GM12892 (cell line): ENCODE results near the gene CD5L.

ENCODE experiments used
- DNase-seq: peaks from one replicate; pipeline ENCODE4 v3.0.0; 2011; ENCODE audit not compliant: insufficient read length
- FAIRE-seq: peaks from 2 replicates; lab custom pipeline; 2011; peaks lifted over from hg19 to GRCh38; lab: Jason Lieb, UNC
- POLR2A ChIP-seq: IDR thresholded peaks from 2 replicates; pipeline ENCODE4 v1.6.1; 2011; ENCODE audit warnings: low read depth, low read length, control low read depth
- POLR2AphosphoS5 ChIP-seq: IDR thresholded peaks from 2 replicates; pipeline ENCODE4 v1.6.1; 2011; ENCODE audit warnings: low read depth, low read length, control low read depth
- TAF1 ChIP-seq: IDR thresholded peaks from 2 replicates; pipeline ENCODE4 v1.6.1; 2011; ENCODE audit warnings: low read depth, mild to moderate bottlenecking, control low read depth, low read length, borderline replicate concordance

CD5L gene

DNA sequence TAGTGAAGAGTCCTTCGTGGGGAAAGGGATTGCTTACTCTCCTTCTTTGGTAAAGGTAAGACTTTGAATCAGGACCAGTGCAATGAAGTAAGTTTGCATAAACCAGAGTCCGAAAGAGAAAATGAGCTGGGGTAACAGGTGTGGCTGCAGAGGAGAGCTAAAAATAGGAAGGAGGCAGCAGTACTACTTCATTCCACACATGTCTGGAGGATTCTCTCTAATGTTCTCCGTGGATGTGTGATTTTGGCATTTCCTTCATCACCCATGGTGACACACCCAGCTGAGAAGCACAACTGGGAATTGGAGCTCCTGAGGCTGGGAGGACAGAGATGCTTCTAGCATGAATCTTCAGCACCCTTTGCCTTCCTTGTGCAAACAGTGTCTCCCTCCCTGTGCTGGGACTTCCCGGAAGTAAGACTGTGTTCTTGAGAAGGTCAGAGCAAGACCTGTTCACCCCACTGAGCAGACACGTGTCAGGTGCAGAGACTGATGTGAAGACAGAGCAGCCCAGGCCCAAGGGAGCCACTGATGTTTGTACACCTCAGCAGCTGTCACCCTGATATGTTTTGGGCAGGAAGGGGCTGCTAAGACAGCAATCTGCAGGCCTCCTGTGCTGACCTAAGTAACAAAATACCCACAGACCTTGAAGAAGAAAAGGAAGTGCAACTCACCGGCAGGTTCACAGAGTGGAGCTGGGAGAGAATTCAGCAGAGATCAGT, 35.0 kb downstream of the CD5L start:
- peak; percentile 97 for FAIRE-seq
- no peak for DNase-seq
- TF ChIP-seq TAF1, result no peak
- TF ChIP-seq POLR2A, result no peak
- TF ChIP-seq POLR2AphosphoS5, result no peak

DNA sequence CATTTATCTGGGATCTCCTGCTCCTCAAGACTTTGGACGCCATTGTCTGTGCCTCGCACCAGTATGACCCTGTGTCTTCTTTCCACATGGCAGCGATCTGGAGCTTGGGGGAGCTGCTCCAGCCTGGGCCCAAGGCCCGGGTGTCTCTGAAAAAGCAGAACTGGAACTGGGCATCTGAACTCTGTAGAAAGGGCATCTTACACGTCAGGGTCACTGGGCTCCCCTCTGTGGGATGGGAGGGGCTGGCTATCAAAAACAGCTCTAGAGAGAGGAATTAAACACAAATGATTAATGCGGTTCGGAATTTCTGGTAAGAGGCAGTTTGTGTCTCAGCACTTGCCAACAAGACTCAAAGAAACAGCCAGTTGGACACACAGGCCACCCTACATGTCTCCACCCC, 37.8 kb downstream of the CD5L start:
- DNase-seq (no peak), FAIRE-seq (no peak)
- TF ChIP-seq POLR2AphosphoS5, result no peak
- no peak for TF ChIP-seq POLR2A
- TF ChIP-seq TAF1, result no peak

DNA sequence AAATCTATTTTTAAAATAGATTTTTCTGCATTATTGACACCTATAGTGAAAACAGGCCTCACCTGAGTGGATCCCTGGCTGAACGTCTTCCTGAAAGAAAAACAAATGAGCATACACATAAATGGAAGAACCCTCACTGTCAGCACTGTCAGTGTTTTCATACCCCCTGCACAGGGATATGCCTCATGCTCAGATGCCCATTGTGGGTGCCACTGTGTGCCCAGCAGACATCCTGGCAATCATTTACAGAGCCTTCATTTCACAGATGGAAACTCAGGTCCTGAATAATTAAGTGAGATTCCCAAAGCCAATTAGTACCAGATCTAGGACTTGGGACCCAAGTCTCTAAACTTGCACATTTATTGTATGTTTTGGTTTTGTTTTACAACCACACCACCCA, 41.6 kb downstream of the CD5L start:
- no peak for TF ChIP-seq POLR2AphosphoS5
- TF ChIP-seq POLR2A, result no peak
- no peak for TF ChIP-seq TAF1
- no peak for FAIRE-seq
- DNase-seq, result no peak

DNA sequence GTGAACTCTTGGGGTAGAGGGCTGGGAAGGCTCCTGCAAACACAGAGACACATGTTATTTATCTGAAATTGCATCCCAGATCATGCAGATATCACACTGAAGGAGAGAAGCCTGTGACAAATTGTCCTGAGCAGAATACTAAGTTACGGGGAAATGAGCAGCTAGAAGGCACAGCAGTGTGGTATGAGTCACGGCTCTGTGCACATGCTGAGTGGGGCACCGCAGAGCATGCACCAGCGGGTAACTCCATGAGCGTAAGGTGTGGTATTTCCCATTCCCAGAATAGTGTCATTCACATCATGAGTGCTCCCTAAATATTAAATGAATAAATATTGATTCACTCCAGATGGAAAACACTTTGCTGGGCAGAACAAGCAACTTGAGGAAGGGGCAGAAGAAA, 43.4 kb downstream of the CD5L start:
- FAIRE-seq (no peak), DNase-seq (no peak)
- TF ChIP-seq POLR2A (no peak), TAF1 (no peak), POLR2AphosphoS5 (no peak)

DNA sequence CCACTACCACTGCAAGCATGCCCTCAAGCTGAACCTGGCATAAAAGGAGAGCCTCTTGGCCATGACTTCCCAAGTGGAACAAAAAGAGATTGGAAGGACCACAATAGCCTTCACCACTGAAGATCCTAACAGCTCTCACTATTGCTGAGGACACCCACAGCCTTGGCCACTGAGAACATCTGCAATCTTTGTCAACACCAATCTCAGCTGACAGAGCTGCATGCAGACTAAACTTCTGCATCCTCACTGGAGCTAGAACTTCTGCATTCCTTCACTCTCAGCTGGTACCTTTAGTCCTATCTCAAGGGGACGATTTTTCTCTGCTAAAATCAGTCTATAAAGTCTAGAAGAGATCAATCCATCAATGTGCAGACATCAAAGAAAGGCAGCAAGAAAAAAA, 56.4 kb downstream of the CD5L start:
- no peak for FAIRE-seq
- TF ChIP-seq POLR2A (no peak), POLR2AphosphoS5 (no peak), TAF1 (no peak)
- DNase-seq, result no peak

DNA sequence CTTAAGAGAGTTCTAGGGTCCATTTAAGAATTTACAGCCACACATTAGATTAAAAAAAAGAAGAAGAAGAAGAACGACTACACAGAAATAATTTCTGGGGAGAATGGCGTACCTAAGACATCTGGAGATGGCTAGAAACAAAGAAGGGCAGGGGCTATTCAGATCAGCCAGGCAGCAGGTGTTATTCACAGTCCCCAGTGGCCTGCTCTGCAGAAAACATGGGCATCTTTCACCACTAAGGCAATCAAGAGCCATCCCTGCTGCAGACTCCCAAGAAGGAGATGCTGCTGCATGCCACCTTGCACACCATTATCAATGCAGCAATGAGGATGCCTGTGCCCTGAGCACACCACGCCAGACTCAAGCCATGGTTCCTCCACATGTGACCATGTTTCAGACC, 56.8 kb downstream of the CD5L start:
- DNase-seq, result no peak
- no peak for TF ChIP-seq POLR2AphosphoS5
- TF ChIP-seq POLR2A, result no peak
- no peak for TF ChIP-seq TAF1
- no peak for FAIRE-seq

DNA sequence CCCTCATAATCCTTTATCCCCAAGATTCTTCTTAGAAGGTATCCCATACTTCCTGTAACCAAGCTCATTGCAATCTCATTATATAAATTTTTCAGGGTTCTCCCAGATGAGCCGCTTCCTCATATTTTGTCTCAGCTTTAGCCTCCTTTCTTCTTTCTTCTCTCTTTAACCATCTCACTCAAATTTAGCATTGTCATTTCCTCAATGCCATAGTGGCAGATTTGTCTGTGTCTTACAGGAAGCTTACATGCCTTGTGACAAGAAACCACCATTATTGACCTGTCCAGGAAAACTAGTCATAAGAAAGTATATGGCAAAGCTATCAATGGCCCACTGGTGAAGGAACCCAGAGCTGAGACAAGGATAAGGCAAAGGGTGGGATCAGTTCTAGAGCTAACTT, 58.7 kb downstream of the CD5L start:
- DNase-seq (no peak), FAIRE-seq (peak; percentile 51)
- TF ChIP-seq POLR2A (no peak), TAF1 (no peak), POLR2AphosphoS5 (no peak)

DNA sequence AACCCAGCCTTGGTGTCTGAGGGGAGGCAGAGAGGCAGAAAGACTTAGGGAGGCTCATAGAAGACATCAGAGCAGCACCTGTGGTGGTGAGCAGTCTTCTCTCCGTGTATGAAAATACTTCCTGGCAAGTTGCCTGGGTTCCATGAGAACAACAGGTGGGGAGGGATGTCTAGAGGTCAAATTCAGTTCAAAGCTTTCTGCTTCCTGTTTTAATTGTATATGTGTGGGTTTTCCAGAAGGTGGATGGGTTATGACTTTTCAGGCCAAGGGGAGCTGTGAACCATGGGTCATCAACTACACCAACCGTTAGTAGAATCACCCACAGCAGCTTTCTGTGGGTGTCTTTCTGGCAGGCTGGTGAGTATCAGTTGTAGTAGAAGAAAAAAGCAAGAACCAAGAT, 60.6 kb downstream of the CD5L start:
- FAIRE-seq (peak; percentile 95), DNase-seq (no peak)
- TF ChIP-seq POLR2AphosphoS5 (no peak), POLR2A (no peak), TAF1 (no peak)
